HepG2 (cell line): ENCODE data around the gene FAIM. TPM values are rescaled to one million over a fixed set of nuclear protein-coding genes. Genes with fewer than 3 reads are reported as not detected.

Experiments used
- DMTF1 ChIP-seq: sonication (generic); formaldehyde crosslinking; IDR thresholded peaks from 2 replicates; pipeline ENCODE4 v1.4.0; 2020; ENCODE audit warnings: mild to moderate bottlenecking, missing genetic modification reagents
- JUND ChIP-seq: sonication (generic); formaldehyde crosslinking; IDR thresholded peaks from 2 replicates; pipeline ENCODE4 v1.8.0; 2022; ENCODE audit warnings: mild to moderate bottlenecking, missing genetic modification reagents
- MAFF ChIP-seq: IDR thresholded peaks from 2 replicates; pipeline ENCODE4 v1.6.1; 2011; ENCODE audit warnings: low read depth, low read length, improper control_type of control experiment
- MAFK ChIP-seq, 2 experiments: IDR thresholded peaks in 1 of 2; conservative IDR thresholded peaks in 1 of 2; 2 replicates each; pipeline ENCODE4 v1.6.1; 2011; ENCODE audit warnings: improper control_type of control experiment in 2 of 2, low read length in 2 of 2
- PITX1 ChIP-seq: sonication (generic); formaldehyde crosslinking; IDR thresholded peaks from 2 replicates; pipeline ENCODE4 v1.5.1; 2020; ENCODE audit warnings: mild to moderate bottlenecking, missing genetic modification reagents
- RBM39 ChIP-seq: fragments of 200-400 bp; formaldehyde crosslinking; IDR thresholded peaks from one replicate; pipeline ENCODE4 v1.6.1; 2018; ENCODE audit warnings: antibody characterized with exemption, mild to moderate bottlenecking, low read depth, low read length; ENCODE audit not compliant: poor library complexity, severe bottlenecking
- RELA ChIP-seq: sonication (generic); formaldehyde crosslinking; IDR thresholded peaks from 2 replicates; pipeline ENCODE4 v1.4.0; 2020; ENCODE audit warnings: missing genetic modification reagents
- REPIN1 ChIP-seq: sonication (generic); formaldehyde crosslinking; IDR thresholded peaks from 2 replicates; pipeline ENCODE4 v1.8.0; 2022; ENCODE audit warnings: missing genetic modification reagents, low read depth, mild to moderate bottlenecking, borderline replicate concordance
- SOX13 ChIP-seq, 3 experiments: fragments of 450-650 bp in 1 of 3; sonication (generic) in 1 of 3; formaldehyde crosslinking in 1 of 3; IDR thresholded peaks in 2 of 3; conservative IDR thresholded peaks in 1 of 3; 2 replicates each; pipeline versions ENCODE4 v1.5.0 to v1.6.1; 2016 to 2020; ENCODE audit warnings: antibody characterized with exemption in 1 of 3, mild to moderate bottlenecking in 1 of 3, missing compliant biosample characterization in 1 of 3, missing genetic modification reagents in 1 of 3, moderate library complexity in 1 of 3
- TBP ChIP-seq: sonication (generic); formaldehyde crosslinking; IDR thresholded peaks from 2 replicates; pipeline ENCODE4 v1.5.0; 2020; ENCODE audit warnings: missing genetic modification reagents
- TEAD2 ChIP-seq: sonication (generic); formaldehyde crosslinking; IDR thresholded peaks from 2 replicates; pipeline ENCODE4 v1.9.0; 2021; ENCODE audit warnings: missing genetic modification reagents
- ZNF407 ChIP-seq: sonication (generic); formaldehyde crosslinking; IDR thresholded peaks from one replicate; pipeline ENCODE4 v1.5.1; 2020; ENCODE audit warnings: mild to moderate bottlenecking, missing genetic modification reagents; ENCODE audit errors: not compliant biosample characterization
- ZNF616 ChIP-seq: sonication (generic); formaldehyde crosslinking; IDR thresholded peaks from 2 replicates; pipeline ENCODE4 v1.5.0; 2020; ENCODE audit warnings: low read depth, mild to moderate bottlenecking, missing genetic modification reagents
- ZNF713 ChIP-seq: sonication (generic); formaldehyde crosslinking; IDR thresholded peaks from 2 replicates; pipeline ENCODE4 v1.4.0; 2020; ENCODE audit warnings: mild to moderate bottlenecking, missing genetic modification reagents
- polyA plus RNA-seq, 8 experiments: library from polyadenylated mRNA; depleted of rRNA in 3 of 8; stranded (reverse) in 7 of 8; unstranded in 1 of 8; fragments of >200 nt; fragmentation: Illumina TruSeq in 4 of 8; extraction: Trizol in 4 of 8; gene quantifications; 2 replicates each; pipeline versions ENCODE4 v1.2.1 to v1.2.3, GENCODE V29; 2011 to 2016; ENCODE audit warnings: low read depth in 4 of 8, missing spikeins in 1 of 8, mixed read lengths in 1 of 8; ENCODE audit not compliant: insufficient read depth in 1 of 8
- total RNA-seq, 5 experiments: library from RNA; depleted of rRNA; stranded (reverse); fragments of >200 nt; fragmentation: Illumina TruSeq; extraction: Trizol; gene quantifications; 2 replicates each; pipeline ENCODE4 v1.2.3, GENCODE V29; 2016; ENCODE audit warnings: low read depth in 1 of 5
- TF ChIP-seq, protein P1 (sequence below): sonication (generic); formaldehyde crosslinking; conservative IDR thresholded peaks from 2 replicates; pipeline ENCODE4 v1.5.0; 2020; ENCODE audit warnings: missing genetic modification reagents

The FAIM gene
- total and polyA plus RNA-seq, 2 of the 13 experiments (the other 11 are each of a cell fraction or from before 2014, with no cell fraction given): 4.3 to 25.8 TPM

- TF ChIP-seq ZNF407 (CRISPR knock-in tag) (peak; percentile 66), TBP (CRISPR knock-in tag) (no peak), MAFF (no peak), ZNF713 (CRISPR knock-in tag) (no peak), TEAD2 (no peak), DMTF1 (CRISPR knock-in tag) (no peak), RELA (no peak), ZNF616 (CRISPR knock-in tag) (0 out of 2 replicates have a peak, but pooled peaks have one; percentile 57), JUND (CRISPR knock-in tag) (no peak), REPIN1 (CRISPR knock-in tag) (peak; percentile 86; the same call in 1 of the 2 replicates), RBM39 (peak; percentile 34), SOX13 (IDR thresholded peaks at IDR 0.05) (no peak), SOX13 (CRISPR knock-in tag; conservative IDR thresholded peaks at IDR 0.05 in 1 of 2, IDR thresholded peaks at IDR 0.05 in 1 of 2) (no peak), PITX1 (CRISPR knock-in tag) (peak; percentile 53; the same call in 1 of the 2 replicates), MAFK (conservative IDR thresholded peaks at IDR 0.05 in 1 of 2, IDR thresholded peaks at IDR 0.05 in 1 of 2; ENCODE audit: low read length in 2 of 2) (no peak)
- TF ChIP-seq, protein P1, sequence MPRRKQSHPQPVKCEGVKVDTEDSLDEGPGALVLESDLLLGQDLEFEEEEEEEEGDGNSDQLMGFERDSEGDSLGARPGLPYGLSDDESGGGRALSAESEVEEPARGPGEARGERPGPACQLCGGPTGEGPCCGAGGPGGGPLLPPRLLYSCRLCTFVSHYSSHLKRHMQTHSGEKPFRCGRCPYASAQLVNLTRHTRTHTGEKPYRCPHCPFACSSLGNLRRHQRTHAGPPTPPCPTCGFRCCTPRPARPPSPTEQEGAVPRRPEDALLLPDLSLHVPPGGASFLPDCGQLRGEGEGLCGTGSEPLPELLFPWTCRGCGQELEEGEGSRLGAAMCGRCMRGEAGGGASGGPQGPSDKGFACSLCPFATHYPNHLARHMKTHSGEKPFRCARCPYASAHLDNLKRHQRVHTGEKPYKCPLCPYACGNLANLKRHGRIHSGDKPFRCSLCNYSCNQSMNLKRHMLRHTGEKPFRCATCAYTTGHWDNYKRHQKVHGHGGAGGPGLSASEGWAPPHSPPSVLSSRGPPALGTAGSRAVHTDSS (CRISPR knock-in tag): 0 out of 2 replicates have a peak, but pooled peaks have one; percentile 31
Measured at GRCh38 chr3:138608322-138609135, at the start of gene FAIM (continued).
